Adipose tissue (tissue), 3 donors: Measurements from ENCODE around the gene RET. TPM values are rescaled to one million over a fixed set of nuclear protein-coding genes. Genes with fewer than 3 reads are reported as not detected.

Experiments
- H3K27ac ChIP-seq: one replicate; pipeline ENCODE4 v1.5.1; 2013; ENCODE audit warnings: low read depth, low read length
- WGBS, 3 donors: extraction: QIAGEN DNeasy Blood & Tissue Kit; methylation state at CpG; one replicate each; pipeline ENCODE4 v1.1.7; 2013; 5-methylcytosine and 5-hydroxymethylcytosine counted together
- polyA plus RNA-seq, 3 donors: library from polyadenylated mRNA; stranded (reverse); fragments of 200-250 nt; gene quantifications; one replicate each; pipeline ENCODE4 v1.2.3, GENCODE V29; 2013
- donor health status: healthy with polysubstance abuse.
- donor health status: Bipolar disorder and iron deficiency.
- donor health status: healthy.

Gene RET
- polyA plus RNA-seq, 3 donors = 0.56 to 0.75 (median 0.65) TPM

DNA sequence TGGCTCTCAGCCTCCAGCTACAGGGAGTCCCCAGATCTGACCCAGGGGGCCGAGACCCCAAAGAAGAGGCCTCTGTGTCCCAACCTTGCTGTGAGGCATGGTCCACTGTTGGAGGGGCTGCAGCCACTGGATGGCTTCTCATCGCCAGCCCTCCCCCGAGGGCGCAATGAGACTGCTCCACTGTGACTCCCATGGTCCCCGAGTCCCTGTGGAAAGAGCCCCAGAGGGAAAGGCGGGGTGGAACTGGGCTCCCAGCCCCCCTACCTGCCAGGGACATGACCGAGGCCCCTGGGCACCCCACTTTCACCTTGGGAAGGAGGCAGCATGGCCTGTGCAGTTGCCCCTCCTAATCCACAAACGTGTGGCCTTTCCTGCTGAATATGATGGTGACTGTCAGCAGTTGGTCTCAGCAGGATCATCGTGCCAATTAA lies 33.5 kb upstream of the RET start:
- no peak overlapping the region for H3K27ac ChIP-seq
- 83 to 89% (median 88%) methylated on average over 9 of the region's 9 CpGs for WGBS, 3 donors

GRCh38 chr10:43043773-43044447 lies 33.0 kb upstream of the RET start:
- no peak overlapping the region for H3K27ac ChIP-seq
- WGBS, 3 donors = 68 to 85% (median 82%) methylated on average over 9 of the region's 9 CpGs

GRCh38 chr10:43044448-43044921 lies 32.4 kb upstream of the RET start:
- H3K27ac ChIP-seq = no peak overlapping the region
- WGBS, 3 donors = 77 to 89% (median 87%) methylated on average over 10 of the region's 10 CpGs

- 83 to 88% (median 87%) methylated on average over 12 to 14 of the region's 14 CpGs for WGBS, 3 donors
- no peak overlapping the region for H3K27ac ChIP-seq
Measured at GRCh38 chr10:43044961-43045621, 31.8 kb upstream of the RET start.

DNA sequence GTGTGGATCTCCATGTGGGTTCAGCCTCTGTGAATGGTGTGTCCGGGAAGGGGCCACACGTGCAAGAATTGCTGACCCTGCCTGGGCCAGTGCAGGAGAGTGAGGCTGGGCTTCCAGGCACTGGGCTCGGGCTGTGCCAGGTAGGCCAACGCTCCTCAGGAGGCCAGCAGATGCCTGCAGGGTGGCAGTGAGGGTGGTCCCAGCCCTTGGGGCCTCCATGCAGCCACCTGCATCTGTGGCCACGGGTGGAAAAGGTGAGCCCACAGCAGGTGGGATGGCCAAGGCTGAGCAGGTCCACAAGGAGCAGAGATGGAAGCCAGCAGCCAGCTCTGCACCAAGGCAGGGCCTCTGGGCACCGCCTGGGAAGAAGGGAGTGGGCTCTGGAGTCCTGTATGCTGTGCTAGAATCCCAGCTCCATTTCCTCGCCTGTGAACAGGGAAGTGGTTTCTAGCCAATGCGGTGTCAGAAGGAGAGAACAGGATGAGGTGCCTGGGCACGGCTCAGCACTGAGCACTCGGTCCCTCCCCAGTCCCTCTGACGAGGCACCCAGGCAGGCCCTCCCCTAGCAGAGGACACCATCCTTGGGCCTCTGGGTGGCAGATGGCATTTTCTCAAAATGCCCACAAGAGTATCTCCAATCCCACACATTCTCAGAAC lies 31.1 kb upstream of the RET start:
- no peak overlapping the region for H3K27ac ChIP-seq
- WGBS, 3 donors = 69 to 90% (median 79%) methylated on average over 11 of the region's 11 CpGs

DNA sequence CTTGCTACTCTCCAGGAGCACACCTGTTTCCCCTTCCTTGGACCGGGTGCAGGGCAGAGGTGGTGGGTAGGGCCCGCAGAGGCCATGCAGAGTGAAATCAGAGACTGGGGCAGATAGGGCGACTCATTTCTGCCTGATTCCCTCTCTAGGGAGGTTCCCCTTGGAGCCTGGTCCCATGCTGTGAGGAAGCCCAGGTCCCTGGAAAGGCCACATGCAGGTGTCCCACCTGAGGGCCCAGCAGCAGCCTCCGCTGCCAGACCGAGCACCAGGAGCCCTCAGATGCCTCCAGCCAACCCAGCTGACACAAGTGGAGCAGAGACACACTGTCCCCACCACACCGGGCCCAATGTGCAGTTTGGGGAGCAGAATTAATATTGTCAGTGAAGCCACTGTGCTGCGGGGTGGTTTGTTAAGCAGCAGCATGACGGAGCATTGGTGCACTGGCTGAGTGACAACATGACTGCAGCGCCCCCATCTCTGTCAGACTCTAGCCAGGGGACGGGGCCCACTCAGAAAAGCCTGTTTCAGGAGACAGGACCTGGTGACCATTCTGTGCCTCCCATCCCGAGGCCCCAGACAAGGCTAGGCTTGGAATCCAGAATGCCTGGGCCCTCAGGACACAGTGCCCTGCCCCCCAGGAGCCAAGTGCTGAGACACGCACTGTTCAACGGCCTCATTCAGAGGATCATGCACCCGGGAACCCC lies 30.4 kb upstream of the RET start:
- 80 to 84% (median 82%) methylated on average over 14 of the region's 14 CpGs for WGBS, 3 donors
- no peak overlapping the region for H3K27ac ChIP-seq

GRCh38 chr10:43047288-43047970 lies 29.4 kb upstream of the RET start:
- WGBS, 3 donors = 75 to 83% (median 79%) methylated on average over 8 of the region's 8 CpGs
- no peak overlapping the region for H3K27ac ChIP-seq

- WGBS, 3 donors = 77 to 83% (median 78%) methylated on average over 5 of the region's 5 CpGs
Measured at GRCh38 chr10:43048301-43049051, 28.4 kb upstream of the RET start.

DNA sequence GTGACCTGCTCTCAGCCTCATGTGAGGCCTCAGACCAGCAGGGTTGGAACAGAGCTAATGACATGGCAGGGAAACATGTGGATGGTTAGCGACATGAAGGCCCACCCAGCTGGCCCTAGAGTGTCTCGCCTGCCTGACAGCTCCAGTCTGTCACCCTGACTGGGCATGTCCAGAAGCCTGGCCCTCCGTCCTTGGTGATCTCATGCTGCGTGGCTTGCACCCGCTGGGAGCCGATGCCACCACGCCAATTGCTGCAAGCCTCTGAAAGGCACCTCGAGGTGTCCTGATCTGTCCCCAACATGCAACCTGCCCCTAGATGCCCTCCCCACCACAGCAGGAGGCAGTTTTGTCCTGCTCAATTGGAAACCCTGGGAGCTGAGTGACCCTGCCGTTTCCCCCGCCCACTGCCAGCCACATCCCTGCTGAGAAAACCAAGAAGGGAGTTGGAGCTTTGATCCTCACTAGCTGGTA lies 27.8 kb upstream of the RET start:
- 74 to 85% (median 81%) methylated on average over 10 of the region's 10 CpGs for WGBS, 3 donors
- no peak overlapping the region for H3K27ac ChIP-seq

More at GRCh38 chr10:43048301-43049051, 28.4 kb upstream of the RET start:
- H3K27ac ChIP-seq = no peak overlapping the region

DNA sequence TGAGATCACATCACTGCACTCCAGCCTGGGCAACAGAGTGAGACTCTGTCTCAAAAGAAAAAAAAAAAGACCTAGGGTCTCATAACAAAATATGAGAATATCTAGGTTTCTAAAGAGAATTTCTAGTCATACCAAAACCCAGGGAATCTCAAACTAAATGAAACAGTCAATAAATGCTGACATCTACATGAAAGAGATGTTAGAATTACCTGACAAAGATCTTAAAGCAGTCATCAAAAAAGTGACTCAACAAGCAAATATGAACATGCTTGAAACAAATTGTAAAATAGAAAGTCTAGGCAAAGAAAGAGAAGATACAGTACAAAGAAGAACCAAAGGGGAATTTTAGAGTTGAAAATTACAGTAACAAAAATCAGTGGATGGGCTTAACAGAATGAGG lies 26.9 kb upstream of the RET start:
- no peak overlapping the region for H3K27ac ChIP-seq

DNA sequence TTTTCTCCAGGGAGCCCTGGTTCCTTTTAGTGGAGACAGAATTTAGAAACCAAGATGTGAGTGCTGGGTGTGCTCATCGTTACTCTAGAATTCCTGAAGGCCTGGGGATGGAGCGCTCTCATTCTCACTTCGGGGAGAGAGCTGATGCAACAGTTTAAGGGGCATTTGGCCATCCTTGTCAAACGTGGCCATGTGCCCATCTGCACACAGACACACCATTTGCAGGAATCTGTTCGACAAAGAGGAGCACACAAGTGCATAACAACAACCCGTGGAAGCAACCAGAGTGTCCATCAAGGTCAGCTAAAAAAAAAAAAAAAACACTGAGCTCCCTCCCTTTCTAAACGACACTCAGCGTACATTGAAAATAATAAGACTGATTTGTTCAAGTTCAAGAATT lies 23.0 kb upstream of the RET start:
- H3K27ac ChIP-seq = no peak overlapping the region
- 61 to 73% (median 69%) methylated on average over 8 of the region's 8 CpGs for WGBS, 3 donors

DNA sequence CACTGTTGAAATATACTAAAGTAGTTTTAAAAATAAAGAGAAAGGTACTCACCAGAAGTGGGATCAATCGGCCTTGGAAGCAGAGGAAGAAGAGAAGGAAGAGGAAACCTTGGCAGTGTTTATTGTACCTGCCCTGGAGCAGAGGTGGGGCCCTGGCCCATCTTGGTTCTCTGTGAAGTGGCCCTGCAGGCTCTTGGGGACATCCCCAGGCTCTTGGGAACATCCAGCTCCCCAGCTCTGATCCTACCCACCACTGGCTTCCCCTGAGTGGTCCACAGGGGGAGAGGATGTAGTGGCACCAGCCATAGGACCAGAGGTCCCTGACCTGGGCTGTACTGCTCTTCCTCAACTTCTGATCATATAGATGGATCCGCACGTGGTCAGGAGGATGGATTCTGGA lies 22.3 kb upstream of the RET start:
- 76 to 80% (median 80%) methylated on average over 3 of the region's 3 CpGs for WGBS, 3 donors

GRCh38 chr10:43055217-43055616 lies 21.7 kb upstream of the RET start:
- no peak overlapping the region for H3K27ac ChIP-seq
- 49 to 82% (median 70%) methylated on average over 3 of the region's 3 CpGs for WGBS, 3 donors

More for the DNA sequence above, 22.3 kb upstream of the RET start:
- H3K27ac ChIP-seq = no peak overlapping the region

GRCh38 chr10:43055991-43056567 lies 20.8 kb upstream of the RET start:
- 65 to 91% (median 81%) methylated on average over 2 of the region's 2 CpGs for WGBS, 3 donors
- no peak overlapping the region for H3K27ac ChIP-seq

- 69 to 76% (median 72%) methylated on average over 5 of the region's 5 CpGs for WGBS, 3 donors
- no peak overlapping the region for H3K27ac ChIP-seq
Measured at GRCh38 chr10:43056568-43057011, 20.3 kb upstream of the RET start.

- H3K27ac ChIP-seq = no peak overlapping the region
- 33 to 68% (median 41%) methylated on average over 7 of the region's 7 CpGs for WGBS, 3 donors
Measured at GRCh38 chr10:43057231-43057711, 19.6 kb upstream of the RET start.

- no peak overlapping the region for H3K27ac ChIP-seq
- 75 to 83% (median 76%) methylated on average over 9 of the region's 9 CpGs for WGBS, 3 donors
Measured at GRCh38 chr10:43057831-43058340, 19.0 kb upstream of the RET start.
